Measurements from ENCODE around the gene MBNL3. TPM values are rescaled to one million over a fixed set of nuclear protein-coding genes. Genes with fewer than 3 reads are reported as not detected.
"Not testable (repeated sequence)": the region's sequence is repeated elsewhere in the genome, so short reads cannot be mapped to it uniquely, and the experiment has no call there.

MBNL3 gene
- total RNA-seq, 1 donor: 31.8 TPM

- no peak for DNase-seq (ENCODE audit: low read depth in 2 of 3, low spot score in 2 of 3)
Observed at GRCh38 chrX:132384301-132384700, 104.5 kb downstream of the MBNL3 start.

GRCh38 chrX:132382068-132382467 is 106.8 kb downstream of the MBNL3 start:
- no peak for DNase-seq (ENCODE audit: low read depth in 2 of 3, low spot score in 2 of 3)

- DNase-seq (ENCODE audit: low read depth in 2 of 3, low spot score in 2 of 3): no peak
Observed at GRCh38 chrX:132378281-132378680, 110.6 kb downstream of the MBNL3 start.

- DNase-seq (ENCODE audit: low read depth in 2 of 3, low spot score in 2 of 3): peak in 1 of 3 donors; percentile 3
Observed at GRCh38 chrX:132375941-132376340, 112.9 kb downstream of the MBNL3 start.

- DNase-seq (ENCODE audit: low read depth in 2 of 3, low spot score in 2 of 3): no peak
Observed at GRCh38 chrX:132373610-132374009, 115.2 kb downstream of the MBNL3 start.

GRCh38 chrX:132369617-132370326 is 119.1 kb downstream of the MBNL3 start:
- no peak for DNase-seq (ENCODE audit: low read depth in 2 of 3, low spot score in 2 of 3)

GRCh38 chrX:132367984-132368383 is 120.9 kb downstream of the MBNL3 start:
- no peak for DNase-seq (ENCODE audit: low read depth in 2 of 3, low spot score in 2 of 3)

- no peak for DNase-seq (ENCODE audit: low read depth in 2 of 3, low spot score in 2 of 3)
Observed at GRCh38 chrX:132367314-132367713, 121.5 kb downstream of the MBNL3 start.

GRCh38 chrX:132365490-132365889 is 123.3 kb downstream of the MBNL3 start:
- no peak for DNase-seq (ENCODE audit: low read depth in 2 of 3, low spot score in 2 of 3)

GRCh38 chrX:132364313-132364712 is 124.5 kb downstream of the MBNL3 start:
- no peak for DNase-seq (ENCODE audit: low read depth in 2 of 3, low spot score in 2 of 3)

GRCh38 chrX:132353430-132353829 is 135.4 kb downstream of the MBNL3 start:
- DNase-seq (ENCODE audit: low read depth in 2 of 3, low spot score in 2 of 3): no peak

GRCh38 chrX:132336172-132336571 is 152.7 kb downstream of the MBNL3 start:
- DNase-seq (ENCODE audit: low read depth in 2 of 3, low spot score in 2 of 3): no peak

GRCh38 chrX:132333351-132333750 is 155.5 kb downstream of the MBNL3 start:
- no peak for DNase-seq (ENCODE audit: low read depth in 2 of 3, low spot score in 2 of 3)

GRCh38 chrX:132331532-132331931 is 157.3 kb downstream of the MBNL3 start:
- DNase-seq (ENCODE audit: low read depth in 2 of 3, low spot score in 2 of 3): no peak

- no peak for DNase-seq (ENCODE audit: low read depth in 2 of 3, low spot score in 2 of 3)
Observed at GRCh38 chrX:132331000-132331399, 157.8 kb downstream of the MBNL3 start.

- DNase-seq (ENCODE audit: low read depth in 2 of 3, low spot score in 2 of 3): no peak
Observed at GRCh38 chrX:132330156-132330729, 158.6 kb downstream of the MBNL3 start.

- DNase-seq (ENCODE audit: low read depth in 2 of 3, low spot score in 2 of 3): not testable (repeated sequence)
Observed at GRCh38 chrX:132326960-132327359, 161.9 kb downstream of the MBNL3 start.
